CD4-positive, alpha-beta T cell (primary cell): Measurements from ENCODE around the gene COG7. TPM values are rescaled to one million over a fixed set of nuclear protein-coding genes. Genes with fewer than 3 reads are reported as not detected.

Experiments used
- ATAC-seq: fragments of 200-7000 bp; cut with Tn5 transposase; one replicate; pipeline ENCODE4 v1.10.0; 2022; ENCODE audit warnings: mild to moderate bottlenecking; ENCODE audit not compliant: poor library complexity
- CTCF ChIA-PET: fragments of 350-600 bp; sonication (Branson Sonifier 250); formaldehyde crosslinking; loops from one replicate; lab custom pipeline; 2021; ENCODE audit warnings: antibody characterized with exemption, inconsistent platforms; lab: Charles Lee
- POLR2A ChIA-PET: fragments of 350-600 bp; sonication (Branson Sonifier 250); formaldehyde crosslinking; loops from one replicate; lab custom pipeline; 2021; ENCODE audit warnings: antibody characterized with exemption, inconsistent platforms; lab: Charles Lee
- DNase-seq, 14 experiments: peaks; one replicate each; pipeline ENCODE4 v3.0.0-alpha.2; 2013 to 2020; ENCODE audit warnings: mixed read lengths in 2 of 14
- H3K27ac ChIP-seq, 2 donors: one replicate each; pipeline versions ENCODE4 v1.5.1 to v1.7.0; 2013; ENCODE audit warnings: low read length in 2 of 2, low read depth in 1 of 2, mild to moderate bottlenecking in 1 of 2
- H3K27me3 ChIP-seq, 2 experiments: 1 replicate in 1 of 2; 2 replicates in 1 of 2; pipeline versions ENCODE4 v1.6.1 to v1.7.0; 2013; ENCODE audit warnings: low read length in 2 of 2, control low read depth in 1 of 2, mild to moderate bottlenecking in 1 of 2, moderate library complexity in 1 of 2; ENCODE audit not compliant: insufficient read depth in 2 of 2, control insufficient read depth in 1 of 2
- H3K36me3 ChIP-seq: one replicate; pipeline ENCODE4 v1.6.1; 2013; ENCODE audit warnings: low read length, control low read depth; ENCODE audit not compliant: insufficient read depth
- H3K4me1 ChIP-seq: one replicate; pipeline ENCODE4 v1.6.1; 2013; ENCODE audit warnings: low read length, control low read depth; ENCODE audit not compliant: insufficient read depth
- H3K4me3 ChIP-seq: one replicate; pipeline ENCODE4 v1.5.1; 2013; ENCODE audit warnings: mild to moderate bottlenecking, low read length, moderate library complexity
- H3K9me3 ChIP-seq, 2 experiments: 1 replicate in 1 of 2; 2 replicates in 1 of 2; pipeline versions ENCODE4 v1.6.1 to v1.7.0; 2013; ENCODE audit warnings: low read length in 2 of 2, mild to moderate bottlenecking in 2 of 2, control low read depth in 1 of 2, moderate library complexity in 1 of 2; ENCODE audit not compliant: control insufficient read depth in 1 of 2, insufficient read depth in 1 of 2
- H3K27ac Mint-ChIP-seq: one replicate; pipeline ENCODE4 v1.8.0; 2020; ENCODE audit warnings: mixed read lengths
- H3K27me3 Mint-ChIP-seq: one replicate; pipeline ENCODE4 v1.8.0; 2021; ENCODE audit warnings: mixed read lengths
- H3K36me3 Mint-ChIP-seq: one replicate; pipeline ENCODE4 v1.8.0; 2021; ENCODE audit warnings: low read depth, mixed read lengths
- H3K4me1 Mint-ChIP-seq: one replicate; pipeline ENCODE4 v1.8.0; 2021; ENCODE audit warnings: low read depth, mixed read lengths
- H3K4me3 Mint-ChIP-seq: one replicate; pipeline ENCODE4 v1.8.0; 2020; ENCODE audit warnings: mild to moderate bottlenecking, mixed read lengths
- H3K9me3 Mint-ChIP-seq: one replicate; pipeline ENCODE4 v1.8.0; 2020; ENCODE audit warnings: mixed read lengths
- CTCF ChIP-seq: fragments of 200-600 bp; IDR thresholded peaks from one replicate; pipeline ENCODE4 v1.8.0; 2022; ENCODE audit warnings: antibody characterized with exemption, mild to moderate bottlenecking
- intact Hi-C, 2 experiments: fragments of 100-400 bp; cut with DNase I in 1 of 2; cut with micrococcal nuclease in 1 of 2; formaldehyde crosslinking; loops; one replicate each; pipeline versions ENCODE4 v1.15.1 to v1.9.0; 2023 to 2025; cut with DNase I, micrococcal nuclease
- total RNA-seq, 174 experiments: library from RNA in 2 of 174; stranded (reverse) in 2 of 174; gene quantifications; one replicate each; pipeline ENCODE4 v1.2.3 and lab custom pipeline; 2021 to 2026

Gene COG7
- total RNA-seq, 2 experiments from 2014 or later: 12.6 to 13.6 TPM

- DNase-seq (no peak), ATAC-seq (no peak)
- Histone ChIP-seq H3K27ac (no peak overlapping the region), H3K4me3 (no peak overlapping the region), H3K36me3 (no peaks in the 10 kb centered on the region), H3K4me1 (peaks cover 3% of the 10 kb centered on the region), H3K9me3 (no peaks in the 10 kb centered on the region), H3K27me3 (peaks cover 0 to 2% of the 10 kb centered on the region in 2 experiments)
- Mint-ChIP-seq H3K9me3 (no peaks in the 10 kb centered on the region), H3K4me1 (peaks cover 6% of the 10 kb centered on the region), H3K27me3 (peaks cover 5% of the 10 kb centered on the region), H3K4me3 (no peak overlapping the region), H3K27ac (no peak overlapping the region), H3K36me3 (no peaks in the 10 kb centered on the region)
- POLR2A ChIA-PET: no interaction called here
- TF ChIP-seq CTCF: no peak
- CTCF ChIA-PET: no interaction called here
- intact Hi-C loops: no loop called here
These were observed 83.6 kb downstream of the COG7 start for GRCh38 chr16:23369416-23369815.

- ATAC-seq: no peak
- POLR2A ChIA-PET: no interaction called here
These were observed 84.5 kb downstream of the COG7 start for GRCh38 chr16:23368469-23368868.

GRCh38 chr16:23367988-23368387 is 85.0 kb downstream of the COG7 start:
- H3K27ac ChIP-seq: no peak overlapping the region
- H3K27me3 Mint-ChIP-seq: no peaks in the 10 kb centered on the region
- POLR2A ChIA-PET: no interaction called here
- H3K27me3 ChIP-seq: peaks cover 0 to 2% of the 10 kb centered on the region in 2 experiments
- H3K36me3 ChIP-seq: no peaks in the 10 kb centered on the region
- H3K36me3 Mint-ChIP-seq: no peaks in the 10 kb centered on the region
- no peaks in the 10 kb centered on the region for H3K9me3 ChIP-seq
- H3K4me3 ChIP-seq: no peak overlapping the region
- no peaks in the 10 kb centered on the region for H3K9me3 Mint-ChIP-seq
- intact Hi-C loops: no loop called here
- peaks cover 3% of the 10 kb centered on the region for H3K4me1 ChIP-seq
- TF ChIP-seq CTCF: no peak
- no peak overlapping the region for H3K27ac Mint-ChIP-seq
- peaks cover 6% of the 10 kb centered on the region for H3K4me1 Mint-ChIP-seq
- no peak for DNase-seq
- H3K4me3 Mint-ChIP-seq: no peak overlapping the region
- ATAC-seq: no peak
- CTCF ChIA-PET: no interaction called here

More at GRCh38 chr16:23368469-23368868, 84.5 kb downstream of the COG7 start:
- intact Hi-C loops: no loop called here
- Histone ChIP-seq H3K27me3 (peaks cover 0 to 2% of the 10 kb centered on the region in 2 experiments), H3K4me3 (no peak overlapping the region), H3K36me3 (no peaks in the 10 kb centered on the region), H3K27ac (no peak overlapping the region), H3K9me3 (no peaks in the 10 kb centered on the region), H3K4me1 (peaks cover 3% of the 10 kb centered on the region)
- Mint-ChIP-seq H3K27ac (no peak overlapping the region), H3K36me3 (no peaks in the 10 kb centered on the region), H3K27me3 (peaks cover 3% of the 10 kb centered on the region), H3K4me1 (peaks cover 6% of the 10 kb centered on the region), H3K4me3 (no peak overlapping the region), H3K9me3 (no peaks in the 10 kb centered on the region)
- no peak for DNase-seq
- TF ChIP-seq CTCF: no peak
- CTCF ChIA-PET: no interaction called here
